ENCODE data around the gene NEDD1. TPM values are rescaled to one million over a fixed set of nuclear protein-coding genes. Genes with fewer than 3 reads are reported as not detected.

The NEDD1 gene, protein sequence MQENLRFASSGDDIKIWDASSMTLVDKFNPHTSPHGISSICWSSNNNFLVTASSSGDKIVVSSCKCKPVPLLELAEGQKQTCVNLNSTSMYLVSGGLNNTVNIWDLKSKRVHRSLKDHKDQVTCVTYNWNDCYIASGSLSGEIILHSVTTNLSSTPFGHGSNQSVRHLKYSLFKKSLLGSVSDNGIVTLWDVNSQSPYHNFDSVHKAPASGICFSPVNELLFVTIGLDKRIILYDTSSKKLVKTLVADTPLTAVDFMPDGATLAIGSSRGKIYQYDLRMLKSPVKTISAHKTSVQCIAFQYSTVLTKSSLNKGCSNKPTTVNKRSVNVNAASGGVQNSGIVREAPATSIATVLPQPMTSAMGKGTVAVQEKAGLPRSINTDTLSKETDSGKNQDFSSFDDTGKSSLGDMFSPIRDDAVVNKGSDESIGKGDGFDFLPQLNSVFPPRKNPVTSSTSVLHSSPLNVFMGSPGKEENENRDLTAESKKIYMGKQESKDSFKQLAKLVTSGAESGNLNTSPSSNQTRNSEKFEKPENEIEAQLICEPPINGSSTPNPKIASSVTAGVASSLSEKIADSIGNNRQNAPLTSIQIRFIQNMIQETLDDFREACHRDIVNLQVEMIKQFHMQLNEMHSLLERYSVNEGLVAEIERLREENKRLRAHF
- 13.2 to 21.4 TPM (median 18.7 TPM) in 5 replicates for total RNA-seq (2022; extraction: Qiagen RNA extraction)

DNA sequence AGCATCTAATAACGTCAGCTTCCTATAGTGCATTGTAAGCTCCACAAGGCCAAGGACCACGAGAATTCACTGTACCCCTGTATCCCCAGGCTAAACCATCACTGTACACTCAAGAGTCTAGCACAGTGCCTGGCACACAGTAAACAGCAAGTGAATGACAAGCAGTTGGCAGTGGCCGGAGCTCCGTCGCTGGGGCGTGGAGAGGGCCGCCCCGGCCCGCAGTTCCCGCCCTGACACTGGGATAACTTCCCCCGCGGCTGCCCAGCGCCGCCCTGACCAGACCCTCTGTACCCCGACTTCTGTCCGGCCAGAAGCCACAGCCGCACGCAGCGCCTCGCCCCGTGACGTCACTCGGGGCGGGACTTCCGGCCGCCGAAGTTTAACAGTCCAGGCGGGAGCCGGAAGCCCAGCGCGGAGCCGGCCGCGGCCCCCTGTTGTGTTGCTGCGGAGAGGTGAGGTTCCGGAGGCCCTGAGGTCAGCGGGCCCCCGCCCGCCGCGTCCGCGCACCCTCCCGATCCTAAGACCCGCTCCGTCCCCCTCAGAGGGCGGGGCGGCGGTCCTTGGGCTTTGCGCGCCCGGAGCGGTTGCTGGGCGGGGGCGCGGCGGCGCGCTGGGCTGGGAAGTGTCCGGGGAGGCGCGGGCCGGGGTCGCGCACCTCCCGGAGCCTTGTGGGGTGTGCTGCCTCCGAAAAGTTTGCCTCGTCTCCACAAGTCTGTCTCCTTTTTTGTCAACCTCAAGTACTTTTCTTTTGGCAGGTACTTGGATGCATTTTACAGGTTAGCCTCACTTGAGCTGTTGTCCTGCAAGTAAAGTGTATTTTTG lies at the start of gene NEDD1:
TSS of gene NEDD1 (plus strand) at position 409 of the 822 bp plus-strand sequence. CDS start 2,503 bp downstream, outside the sequence.

